PC-9 (cell line): ENCODE measurements around the gene NR1H4. TPM values are rescaled to one million over a fixed set of nuclear protein-coding genes. Genes with fewer than 3 reads are reported as not detected.
A peak's percentile ranks its signal among the peaks of the same experiment; 100 is the strongest.

ENCODE experiments used
- BruUV-seq: library from RNA; stranded (reverse); fragments of 400-500 nt; replicated peaks from 2 replicates; lab custom pipeline; 2021; lab: Mats Ljungman, UMichigan
- CTCF ChIA-PET: fragments of 300-600 bp; sonication (Branson Sonifier 250); formaldehyde crosslinking; loops from one replicate; lab custom pipeline; 2022; ENCODE audit warnings: antibody characterized with exemption; lab: Charles Lee
- POLR2A ChIA-PET: fragments of 300-600 bp; sonication (Branson Sonifier 250); formaldehyde crosslinking; loops from one replicate; lab custom pipeline; 2022; ENCODE audit warnings: antibody characterized with exemption; ENCODE audit not compliant: unreplicated experiment; lab: Charles Lee
- DNase-seq, 2 experiments: peaks; one replicate each; pipeline versions ENCODE4 v3.0.0 to v3.0.0-alpha.2; 2015 to 2022; ENCODE audit warnings: mixed read lengths in 1 of 2
- H2AFZ ChIP-seq: fragments of 200-600 bp; sonication (generic); 2 replicates; pipeline ENCODE4 v1.8.1; 2017; ENCODE audit warnings: antibody characterized with exemption
- H3F3A ChIP-seq: fragments of 200-600 bp; sonication (generic); 2 replicates; pipeline ENCODE4 v1.8.1; 2017; ENCODE audit warnings: antibody characterized with exemption, mild to moderate bottlenecking, low read depth; ENCODE audit not compliant: insufficient read depth
- H3K27ac ChIP-seq: fragments of 200-600 bp; sonication (generic); 2 replicates; pipeline ENCODE4 v1.6.1; 2016; ENCODE audit warnings: mixed run types
- H3K27me3 ChIP-seq: fragments of 200-600 bp; sonication (generic); 2 replicates; pipeline ENCODE4 v1.6.1; 2016; ENCODE audit warnings: low read depth, mixed run types; ENCODE audit not compliant: insufficient read depth
- H3K36me3 ChIP-seq: fragments of 200-600 bp; sonication (generic); 2 replicates; pipeline ENCODE4 v1.6.1; 2016; ENCODE audit warnings: low read depth, mixed run types
- H3K4me1 ChIP-seq: fragments of 200-600 bp; sonication (generic); replicated peaks from 2 replicates; pipeline ENCODE4 v1.6.1; 2016; ENCODE audit warnings: mixed run types; ENCODE audit not compliant: insufficient read depth
- H3K4me2 ChIP-seq: fragments of 200-600 bp; sonication (generic); 2 replicates; pipeline ENCODE4 v1.6.1; 2017; ENCODE audit warnings: mixed run types
- H3K4me3 ChIP-seq: fragments of 200-600 bp; sonication (generic); 2 replicates; pipeline ENCODE4 v1.6.1; 2016; ENCODE audit warnings: mixed run types
- H3K79me2 ChIP-seq: fragments of 200-600 bp; sonication (generic); 2 replicates; pipeline ENCODE4 v1.6.1; 2017; ENCODE audit warnings: low read depth, mixed run types
- H3K9me2 ChIP-seq: fragments of 200-600 bp; sonication (generic); 2 replicates; pipeline ENCODE4 v1.8.1; 2017; ENCODE audit warnings: mild to moderate bottlenecking; ENCODE audit not compliant: insufficient read depth
- H3K9me3 ChIP-seq: fragments of 200-600 bp; sonication (generic); 2 replicates; pipeline ENCODE4 v1.8.1; 2016; ENCODE audit warnings: low read depth; ENCODE audit not compliant: insufficient read depth
- H4K20me1 ChIP-seq: fragments of 200-600 bp; sonication (generic); 2 replicates; pipeline ENCODE4 v1.8.1; 2017; ENCODE audit not compliant: insufficient read depth
- EZH2 ChIP-seq: fragments of 200-600 bp; sonication (generic); IDR thresholded peaks from 2 replicates; pipeline ENCODE4 v1.8.0; 2017; ENCODE audit warnings: antibody characterized with exemption, low read depth
- intact Hi-C: fragments of 100-400 bp; cut with micrococcal nuclease; formaldehyde crosslinking; loops from one replicate; pipeline ENCODE4 v1.10.0; 2022; ENCODE audit not compliant: unreplicated experiment
- total RNA-seq: library from RNA; stranded (reverse); gene quantifications from 2 replicates; pipeline ENCODE4 v1.2.3, GENCODE V29; 2021
- TF ChIP-seq, protein P1 (sequence below): fragments of 200-600 bp; sonication (generic); conservative IDR thresholded peaks from 2 replicates; pipeline ENCODE4 v1.6.1; 2017; ENCODE audit warnings: mixed run types, antibody characterized with exemption, mild to moderate bottlenecking, moderate library complexity

The NR1H4 gene
- total RNA-seq, 1 experiment from 2014 or later: not detected

DNA sequence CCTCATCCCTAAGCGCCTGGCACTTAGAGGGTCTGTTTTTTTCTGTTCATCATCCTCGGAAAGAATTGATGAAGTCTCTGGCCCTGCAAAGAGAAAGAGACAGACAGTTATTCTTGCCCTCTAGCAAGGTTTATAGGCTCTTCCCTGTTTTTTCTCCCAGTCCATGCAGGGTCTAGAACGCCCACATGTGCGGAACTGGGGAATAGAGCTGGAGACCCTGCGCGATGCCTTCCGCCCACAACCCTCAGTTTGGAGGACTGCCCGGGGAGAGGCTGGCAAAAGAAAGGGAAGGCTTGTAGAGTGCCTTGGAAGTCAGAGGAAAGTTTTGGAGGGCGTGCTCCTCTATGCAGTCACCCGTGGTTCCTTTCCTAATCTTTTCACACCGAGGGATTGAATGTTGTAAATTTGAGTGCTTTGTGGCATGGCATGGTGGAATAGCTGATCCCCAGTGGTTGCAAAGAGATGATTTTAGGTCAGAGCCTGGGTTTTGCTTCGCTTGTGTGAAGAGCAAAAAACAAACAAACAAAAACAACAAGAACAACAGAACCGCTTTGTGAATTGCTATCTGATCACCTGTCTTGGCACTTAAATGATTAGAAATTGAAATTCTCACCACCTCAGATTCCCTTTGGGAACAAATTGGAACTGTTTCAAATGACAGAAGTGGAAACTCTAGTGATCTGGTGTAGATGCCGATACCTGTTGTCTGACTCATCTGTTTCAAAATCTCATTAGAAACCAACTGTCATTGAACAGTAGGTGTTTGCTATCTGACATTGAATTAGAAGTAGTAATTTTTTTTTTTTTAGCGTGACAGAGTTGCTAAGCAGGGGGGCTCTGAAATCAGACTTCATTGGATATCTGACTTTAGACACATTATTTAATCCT lies 100.8 kb downstream of the NR1H4 start:
- Histone ChIP-seq H3K4me1 (peaks cover 11% of the 10 kb centered on the region), H4K20me1 (no peaks in the 10 kb centered on the region), H2AFZ (peak overlapping the region; percentile 93), H3K4me2 (peak overlapping the region; percentile 91), H3K36me3 (no peaks in the 10 kb centered on the region), H3K4me3 (peak overlapping the region; percentile 82), H3K27me3 (no peaks in the 10 kb centered on the region), H3K79me2 (peaks cover 46% of the 10 kb centered on the region), H3K9me2 (no peaks in the 10 kb centered on the region), H3K27ac (peak overlapping the region; percentile 37), H3K9me3 (no peaks in the 10 kb centered on the region), H3F3A (no peaks in the 10 kb centered on the region)
- intact Hi-C loops: loop anchor here (1.0 kb wide), 1 partner anchor 340 kb away; no protein-coding TSS in a partner anchor
- TSS peak; percentile 66 for BruUV-seq
- POLR2A ChIA-PET: interaction anchor here (0.7 kb wide), 1 partner anchor 31 kb away, joined by 10 read pairs; no protein-coding TSS in a partner anchor
- no peak for TF ChIP-seq EZH2
- TF ChIP-seq, protein P1, sequence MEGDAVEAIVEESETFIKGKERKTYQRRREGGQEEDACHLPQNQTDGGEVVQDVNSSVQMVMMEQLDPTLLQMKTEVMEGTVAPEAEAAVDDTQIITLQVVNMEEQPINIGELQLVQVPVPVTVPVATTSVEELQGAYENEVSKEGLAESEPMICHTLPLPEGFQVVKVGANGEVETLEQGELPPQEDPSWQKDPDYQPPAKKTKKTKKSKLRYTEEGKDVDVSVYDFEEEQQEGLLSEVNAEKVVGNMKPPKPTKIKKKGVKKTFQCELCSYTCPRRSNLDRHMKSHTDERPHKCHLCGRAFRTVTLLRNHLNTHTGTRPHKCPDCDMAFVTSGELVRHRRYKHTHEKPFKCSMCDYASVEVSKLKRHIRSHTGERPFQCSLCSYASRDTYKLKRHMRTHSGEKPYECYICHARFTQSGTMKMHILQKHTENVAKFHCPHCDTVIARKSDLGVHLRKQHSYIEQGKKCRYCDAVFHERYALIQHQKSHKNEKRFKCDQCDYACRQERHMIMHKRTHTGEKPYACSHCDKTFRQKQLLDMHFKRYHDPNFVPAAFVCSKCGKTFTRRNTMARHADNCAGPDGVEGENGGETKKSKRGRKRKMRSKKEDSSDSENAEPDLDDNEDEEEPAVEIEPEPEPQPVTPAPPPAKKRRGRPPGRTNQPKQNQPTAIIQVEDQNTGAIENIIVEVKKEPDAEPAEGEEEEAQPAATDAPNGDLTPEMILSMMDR: no peak
- DNase-seq: peak in 1 of 2 experiments; percentile 62
- CTCF ChIA-PET: no interaction called here

- no peaks in the 10 kb centered on the region for H3K36me3 ChIP-seq
- H3K79me2 ChIP-seq: peaks cover 54% of the 10 kb centered on the region
- no peaks in the 10 kb centered on the region for H3K9me2 ChIP-seq
- H2AFZ ChIP-seq: no peak overlapping the region
- DNase-seq: no peak
- H3F3A ChIP-seq: no peaks in the 10 kb centered on the region
- intact Hi-C loops: no loop called here
- H3K4me1 ChIP-seq: peaks cover 11% of the 10 kb centered on the region
- no peak for TF ChIP-seq EZH2
- TF ChIP-seq, protein P1: no peak
- H3K27me3 ChIP-seq: no peaks in the 10 kb centered on the region
- no TSS peak for BruUV-seq
- H3K9me3 ChIP-seq: no peaks in the 10 kb centered on the region
- H3K4me3 ChIP-seq: no peak overlapping the region
- no peak overlapping the region for H3K27ac ChIP-seq
- no peak overlapping the region for H3K4me2 ChIP-seq
- POLR2A ChIA-PET: interaction anchor here (0.6 kb wide), 1 partner anchor 427 kb away, joined by 11 read pairs; no protein-coding TSS in a partner anchor
- CTCF ChIA-PET: no interaction called here
- H4K20me1 ChIP-seq: no peaks in the 10 kb centered on the region
Measured at GRCh38 chr12:100576331-100577036, 102.8 kb downstream of the NR1H4 start.

GRCh38 chr12:100578923-100579322 lies 105.3 kb downstream of the NR1H4 start:
- no peaks in the 10 kb centered on the region for H4K20me1 ChIP-seq
- H3K79me2 ChIP-seq: peaks cover 58% of the 10 kb centered on the region
- no TSS peak for BruUV-seq
- no peaks in the 10 kb centered on the region for H3F3A ChIP-seq
- peaks cover 8% of the 10 kb centered on the region for H3K4me1 ChIP-seq
- H3K9me2 ChIP-seq: no peaks in the 10 kb centered on the region
- DNase-seq: no peak
- no peak for TF ChIP-seq EZH2
- TF ChIP-seq, protein P1: no peak
- intact Hi-C loops: no loop called here
- H2AFZ ChIP-seq: no peak overlapping the region
- H3K27ac ChIP-seq: no peak overlapping the region
- H3K27me3 ChIP-seq: no peaks in the 10 kb centered on the region
- no peak overlapping the region for H3K4me2 ChIP-seq
- no peak overlapping the region for H3K4me3 ChIP-seq
- H3K9me3 ChIP-seq: no peaks in the 10 kb centered on the region
- CTCF ChIA-PET: no interaction called here
- H3K36me3 ChIP-seq: no peaks in the 10 kb centered on the region
- POLR2A ChIA-PET: no interaction called here
